Calu3 (cell line): ENCODE results near the gene A4GALT. TPM values are rescaled to one million over a fixed set of nuclear protein-coding genes. Genes with fewer than 3 reads are reported as not detected.
A peak's percentile ranks its signal among the peaks of the same experiment; 100 is the strongest.

Source experiments
- BruUV-seq: library from RNA; stranded (reverse); fragments of 400-500 nt; replicated peaks from 2 replicates; lab custom pipeline; 2021; lab: Mats Ljungman, UMichigan
- CTCF ChIA-PET: fragments of 300-600 bp; sonication (Branson Sonifier 250); formaldehyde crosslinking; loops from one replicate; lab custom pipeline; 2022; ENCODE audit warnings: antibody characterized with exemption; lab: Charles Lee
- DNase-seq: peaks from one replicate; pipeline ENCODE4 v3.0.0; 2022
- H3K27ac Mint-ChIP-seq: one replicate; pipeline ENCODE4 v1.8.0; 2022; ENCODE audit warnings: mixed read lengths; ENCODE audit not compliant: unreplicated experiment
- H3K27me3 Mint-ChIP-seq: one replicate; pipeline ENCODE4 v1.8.0; 2022; ENCODE audit warnings: mixed read lengths; ENCODE audit not compliant: unreplicated experiment
- H3K36me3 Mint-ChIP-seq: one replicate; pipeline ENCODE4 v1.8.0; 2022; ENCODE audit warnings: mild to moderate bottlenecking, moderate library complexity, mixed read lengths; ENCODE audit not compliant: insufficient read depth, unreplicated experiment
- H3K4me1 Mint-ChIP-seq: one replicate; pipeline ENCODE4 v1.8.0; 2022; ENCODE audit warnings: mild to moderate bottlenecking, low read depth, mixed read lengths; ENCODE audit not compliant: unreplicated experiment
- H3K4me3 Mint-ChIP-seq: one replicate; pipeline ENCODE4 v1.8.0; 2022; ENCODE audit warnings: mild to moderate bottlenecking, low read depth, moderate library complexity, mixed read lengths; ENCODE audit not compliant: unreplicated experiment
- H3K9me3 Mint-ChIP-seq: one replicate; pipeline ENCODE4 v1.8.0; 2022; ENCODE audit warnings: low read depth, mixed read lengths; ENCODE audit not compliant: unreplicated experiment
- CTCF ChIP-seq: fragments of 200-600 bp; IDR thresholded peaks from one replicate; pipeline ENCODE4 v1.8.0; 2022; ENCODE audit warnings: antibody characterized with exemption; ENCODE audit not compliant: unreplicated experiment
- intact Hi-C: fragments of 100-400 bp; cut with micrococcal nuclease; formaldehyde crosslinking; loops from one replicate; pipeline ENCODE4 v1.10.0; 2022; ENCODE audit not compliant: unreplicated experiment
- total RNA-seq: library from RNA; stranded (reverse); gene quantifications from 2 replicates; pipeline ENCODE4 v1.2.3, GENCODE V29; 2022

The A4GALT gene
- total RNA-seq, 1 experiment from 2014 or later = 10.5 TPM

- peak; percentile 87 for DNase-seq
- Mint-ChIP-seq H3K9me3 (no peaks in the 10 kb centered on the region), H3K27me3 (no peaks in the 10 kb centered on the region), H3K4me3 (peak within 1 kb of the TSS; percentile 96), H3K27ac (peak within 1 kb of the TSS; percentile 71), H3K36me3 (peaks cover 36% of the 10 kb centered on the region), H3K4me1 (peaks cover 34% of the 10 kb centered on the region)
- TSS peak; percentile 98 for BruUV-seq
- TF ChIP-seq CTCF = no peak
- intact Hi-C loops = no loop called here
- CTCF ChIA-PET = interaction anchor here (0.6 to 0.9 kb wide), 4 partner anchors 13 to 154 kb away, joined by 3 to 4 read pairs (median 4); no protein-coding TSS in a partner anchor
These were observed 71.2 kb downstream of the A4GALT start, which contains the start of gene CYB5R3 for GRCh38 chr22:42649246-42650099. Gene CYB5R3 (minus strand): TSS chr22:42649392. CDS start chr22:42649315, 77 bp downstream.

GRCh38 chr22:42648368-42649245, 72.1 kb downstream of the A4GALT start:
- intact Hi-C loops = no loop called here
- Mint-ChIP-seq H3K9me3 (no peaks in the 10 kb centered on the region), H3K27ac (peak overlapping the region; percentile 71), H3K36me3 (peaks cover 37% of the 10 kb centered on the region), H3K27me3 (no peaks in the 10 kb centered on the region), H3K4me3 (peak overlapping the region; percentile 96), H3K4me1 (peaks cover 31% of the 10 kb centered on the region)
- BruUV-seq = TSS peak; percentile 78
- peak; percentile 48 for DNase-seq
- CTCF ChIA-PET = interaction anchor here (0.9 kb wide), 1 partner anchor 12 kb away, joined by 4 read pairs; no protein-coding TSS in a partner anchor
- TF ChIP-seq CTCF = no peak

- Mint-ChIP-seq H3K4me1 (peaks cover 30% of the 10 kb centered on the region), H3K27me3 (no peaks in the 10 kb centered on the region), H3K27ac (peak overlapping the region; percentile 71), H3K36me3 (peaks cover 38% of the 10 kb centered on the region), H3K9me3 (no peaks in the 10 kb centered on the region), H3K4me3 (peak overlapping the region; percentile 96)
- no peak for DNase-seq
- CTCF ChIA-PET = no interaction called here
- no TSS peak for BruUV-seq
- TF ChIP-seq CTCF = no peak
- intact Hi-C loops = no loop called here
These were observed 72.7 kb downstream of the A4GALT start for GRCh38 chr22:42648017-42648367.
